OCI-LY3 (cell line): ENCODE results near the gene CAMK2D.

Experiments used
- CTCF ChIP-seq: fragments of 200-600, 300-600 bp; sonication (generic); IDR thresholded peaks from 2 replicates; pipeline ENCODE4 v1.5.1; 2014; ENCODE audit warnings: antibody characterized with exemption, low read length, low read depth
- EZH2phosphoT487 ChIP-seq: fragments of 200-600 bp; shearing (Covaris generic); IDR thresholded peaks from 2 replicates; pipeline ENCODE4 v1.6.1; 2018; ENCODE audit warnings: antibody characterized with exemption, mixed run types, low read depth

- TF ChIP-seq EZH2phosphoT487 (no peak), CTCF (no peak)
These were observed 141.5 kb downstream of the CAMK2D start for GRCh38 chr4:113620032-113620431.
